H1 (cell line): Measurements from ENCODE around the gene WFIKKN1. TPM values are rescaled to one million over a fixed set of nuclear protein-coding genes. Genes with fewer than 3 reads are reported as not detected.

Source experiments
- CTCF ChIA-PET: fragments of 300-600 bp; sonication (Branson Sonifier 250); formaldehyde crosslinking; loops from one replicate; lab custom pipeline; 2021; ENCODE audit not compliant: partially characterized antibody; lab: Charles Lee
- POLR2A ChIA-PET: fragments of 300-600 bp; sonication (Branson Sonifier 250); formaldehyde crosslinking; loops from one replicate; lab custom pipeline; 2021; ENCODE audit warnings: inconsistent platforms; ENCODE audit not compliant: partially characterized antibody; lab: Charles Lee
- DNase-seq, 2 experiments: peaks; one replicate each; pipeline versions ENCODE4 v3.0.0 to v3.0.0-alpha.2; 2010 to 2022; ENCODE audit warnings: low spot score in 2 of 2, low read depth in 1 of 2, mixed read lengths in 1 of 2
- FAIRE-seq: peaks from 2 replicates; lab custom pipeline; 2011; peaks lifted over from hg19 to GRCh38; lab: Jason Lieb, UNC
- H2AFZ ChIP-seq: 2 replicates; pipeline ENCODE4 v1.8.1; 2012; ENCODE audit warnings: low read length, inconsistent platforms
- H2AK5ac ChIP-seq: 2 replicates; pipeline ENCODE4 v1.6.1; 2013; ENCODE audit warnings: low read depth, low read length
- H2BK120ac ChIP-seq: replicated peaks from 2 replicates; pipeline ENCODE3; 2013; ENCODE audit warnings: low read depth, low read length, inconsistent platforms
- H2BK12ac ChIP-seq: 2 replicates; pipeline ENCODE4 v1.6.1; 2013; ENCODE audit warnings: low read depth, low read length
- H2BK15ac ChIP-seq: 2 replicates; pipeline ENCODE4 v1.6.1; 2013; ENCODE audit warnings: low read length
- H2BK20ac ChIP-seq: 2 replicates; pipeline ENCODE4 v1.6.1; 2013; ENCODE audit warnings: low read length
- H2BK5ac ChIP-seq: 2 replicates; pipeline ENCODE4 v1.6.1; 2013; ENCODE audit warnings: low read depth, low read length
- H3K14ac ChIP-seq: 2 replicates; pipeline ENCODE4 v1.6.1; 2013; ENCODE audit warnings: inconsistent platforms; ENCODE audit not compliant: insufficient read length
- H3K18ac ChIP-seq: 2 replicates; pipeline ENCODE4 v1.6.1; 2013; ENCODE audit warnings: low read length; ENCODE audit errors: extremely low read depth
- H3K23ac ChIP-seq: 2 replicates; pipeline ENCODE4 v1.6.1; 2013; ENCODE audit warnings: inconsistent platforms; ENCODE audit not compliant: insufficient read length
- H3K23me2 ChIP-seq: 2 replicates; pipeline ENCODE4 v1.6.1; 2013; ENCODE audit warnings: low read depth, low read length
- H3K27ac ChIP-seq: 2 replicates; pipeline ENCODE4 v1.6.1; 2011; ENCODE audit warnings: low read depth, low read length, inconsistent platforms
- H3K27me3 ChIP-seq, 4 experiments: replicated peaks in 1 of 4; 1 replicate in 1 of 4; 2 replicates in 3 of 4; pipeline versions ENCODE4 v1.6.1 to v1.8.1; 2011 to 2013; ENCODE audit warnings: low read length in 3 of 4, mild to moderate bottlenecking in 3 of 4, inconsistent platforms in 2 of 4, mixed read lengths in 2 of 4, moderate library complexity in 1 of 4; ENCODE audit not compliant: control insufficient read depth in 3 of 4, insufficient read depth in 3 of 4; ENCODE audit errors: extremely low read depth in 1 of 4
- H3K36me3 ChIP-seq, 4 experiments: 2 replicates each; pipeline versions ENCODE4 v1.6.1 to v1.8.1; 2011 to 2013; ENCODE audit warnings: mild to moderate bottlenecking in 4 of 4, low read length in 3 of 4, moderate library complexity in 2 of 4, control low read depth in 1 of 4, inconsistent platforms in 1 of 4; ENCODE audit not compliant: insufficient read depth in 4 of 4, control insufficient read depth in 2 of 4
- H3K4ac ChIP-seq: replicated peaks from 2 replicates; pipeline ENCODE3; 2013; ENCODE audit warnings: low read length, low read depth, mixed read lengths, inconsistent platforms; ENCODE audit not compliant: insufficient read length
- H3K4me1 ChIP-seq, 4 experiments: replicated peaks in 1 of 4; 1 replicate in 1 of 4; 2 replicates in 3 of 4; pipeline versions ENCODE4 v1.6.1 to v1.8.1; 2011 to 2013; ENCODE audit warnings: low read length in 3 of 4, inconsistent platforms in 2 of 4, mixed read lengths in 1 of 4; ENCODE audit not compliant: insufficient read depth in 4 of 4, control insufficient read depth in 3 of 4
- H3K4me2 ChIP-seq, 2 experiments: 2 replicates each; pipeline versions ENCODE4 v1.6.1 to v1.8.1; 2011 to 2013; ENCODE audit warnings: low read depth in 2 of 2, low read length in 2 of 2, control low read depth in 1 of 2, inconsistent platforms in 1 of 2, mild to moderate bottlenecking in 1 of 2; ENCODE audit not compliant: insufficient read depth in 1 of 2
- H3K4me3 ChIP-seq, 4 experiments: fragments of 200-600, 300-600 bp in 1 of 4; sonication (generic), shearing (Covaris generic), sonication (Bioruptor Twin) in 1 of 4; 2 replicates each; pipeline versions ENCODE4 v1.5.1 to v1.8.1; 2011 to 2016; ENCODE audit warnings: low read length in 4 of 4, low read depth in 3 of 4, control low read depth in 2 of 4, inconsistent platforms in 2 of 4, mild to moderate bottlenecking in 2 of 4, mixed read lengths in 1 of 4, moderate library complexity in 1 of 4; ENCODE audit not compliant: insufficient read depth in 2 of 4; ENCODE audit errors: extremely low read depth in 1 of 4
- H3K56ac ChIP-seq: replicated peaks from 2 replicates; pipeline ENCODE3; 2013; ENCODE audit warnings: low read depth, mild to moderate bottlenecking, mixed read lengths, low read length, inconsistent platforms; ENCODE audit not compliant: insufficient read length
- H3K79me1 ChIP-seq: 2 replicates; pipeline ENCODE4 v1.6.1; 2013; ENCODE audit warnings: low read depth, low read length, control low read depth
- H3K79me2 ChIP-seq, 2 experiments: 2 replicates each; pipeline versions ENCODE4 v1.6.1 to v1.8.1; 2012 to 2013; ENCODE audit warnings: low read length in 2 of 2, mild to moderate bottlenecking in 2 of 2, inconsistent platforms in 1 of 2; ENCODE audit not compliant: insufficient read depth in 2 of 2, control insufficient read depth in 1 of 2
- H3K9ac ChIP-seq, 4 experiments: replicated peaks in 1 of 4; 1 replicate in 1 of 4; 2 replicates in 3 of 4; pipeline versions ENCODE4 v1.6.1 to v1.8.1; 2011 to 2013; ENCODE audit warnings: low read depth in 3 of 4, low read length in 3 of 4, control low read depth in 2 of 4, mild to moderate bottlenecking in 2 of 4, moderate library complexity in 2 of 4, inconsistent platforms in 1 of 4; ENCODE audit errors: extremely low read depth in 1 of 4
- H3K9me3 ChIP-seq, 2 experiments: 2 replicates each; pipeline versions ENCODE4 v1.6.1 to v1.8.1; 2012 to 2013; ENCODE audit warnings: mild to moderate bottlenecking in 2 of 2, moderate library complexity in 2 of 2, control low read depth in 1 of 2, inconsistent platforms in 1 of 2, low read depth in 1 of 2, low read length in 1 of 2, mixed read lengths in 1 of 2; ENCODE audit not compliant: insufficient read depth in 2 of 2
- H4K20me1 ChIP-seq, 2 experiments: replicated peaks in 1 of 2; 2 replicates each; pipeline versions ENCODE3 to v1.8.1; 2011 to 2013; ENCODE audit warnings: inconsistent platforms in 2 of 2, low read length in 2 of 2, mild to moderate bottlenecking in 1 of 2; ENCODE audit not compliant: insufficient read depth in 2 of 2, control insufficient read depth in 1 of 2
- H4K5ac ChIP-seq: 2 replicates; pipeline ENCODE4 v1.6.1; 2013; ENCODE audit warnings: low read length, low read depth, mixed read lengths, inconsistent platforms; ENCODE audit not compliant: insufficient read length
- H4K8ac ChIP-seq: 2 replicates; pipeline ENCODE4 v1.8.0; 2013; ENCODE audit warnings: mild to moderate bottlenecking, moderate library complexity, low read length, inconsistent platforms; ENCODE audit not compliant: insufficient read depth; ENCODE audit errors: extremely low read depth
- H4K91ac ChIP-seq: replicated peaks from 2 replicates; pipeline ENCODE3; 2013; ENCODE audit warnings: low read length, mixed read lengths, inconsistent platforms; ENCODE audit not compliant: insufficient read length
- ATF3 ChIP-seq: IDR thresholded peaks from 2 replicates; pipeline ENCODE4 v1.6.1; 2011; ENCODE audit warnings: low read depth, mild to moderate bottlenecking, low read length; ENCODE audit not compliant: insufficient read depth
- BCL11A ChIP-seq, 2 experiments: IDR thresholded peaks; one replicate each; pipeline ENCODE4 v1.6.1; 2011; ENCODE audit warnings: low read depth in 2 of 2, low read length in 2 of 2, mild to moderate bottlenecking in 2 of 2
- CBX8 ChIP-seq: fragments of 300-800, 300-1000 bp; sonication (generic); IDR thresholded peaks from 2 replicates; pipeline ENCODE4 v1.7.1; 2016; ENCODE audit warnings: low read depth, low read length, borderline replicate concordance
- CHD2 ChIP-seq: IDR thresholded peaks from 2 replicates; pipeline ENCODE4 v1.6.1; 2012; ENCODE audit warnings: low read length, improper control_type of control experiment
- CREB1 ChIP-seq: IDR thresholded peaks from 2 replicates; pipeline ENCODE4 v1.6.1; 2012; ENCODE audit warnings: inconsistent platforms
- EGR1 ChIP-seq: IDR thresholded peaks from 2 replicates; pipeline ENCODE4 v1.6.1; 2011; ENCODE audit warnings: low read depth, low read length, borderline replicate concordance
- EZH2 ChIP-seq: fragments of 200-600 bp; sonication (generic); IDR thresholded peaks from 2 replicates; pipeline ENCODE4 v1.7.1; 2012; ENCODE audit warnings: low read depth, mild to moderate bottlenecking, moderate library complexity, low read length, inconsistent platforms; ENCODE audit not compliant: severe bottlenecking
- GABPA ChIP-seq: IDR thresholded peaks from 2 replicates; pipeline ENCODE4 v1.6.1; 2011; ENCODE audit warnings: mild to moderate bottlenecking, low read length, moderate library complexity, borderline replicate concordance; ENCODE audit not compliant: insufficient read depth
- POLR2A ChIP-seq, 2 experiments: IDR thresholded peaks; 1 replicate in 1 of 2; 2 replicates in 1 of 2; pipeline ENCODE4 v1.6.1; 2011; ENCODE audit warnings: low read depth in 2 of 2, low read length in 2 of 2, mild to moderate bottlenecking in 2 of 2; ENCODE audit errors: control extremely low read depth in 1 of 2
- POLR2AphosphoS5 ChIP-seq: IDR thresholded peaks from 2 replicates; pipeline ENCODE4 v1.6.1; 2011; ENCODE audit warnings: low read depth, low read length
- RAD21 ChIP-seq, 2 experiments: IDR thresholded peaks in 1 of 2; conservative IDR thresholded peaks in 1 of 2; 2 replicates each; pipeline ENCODE4 v1.6.1; 2011; ENCODE audit warnings: low read depth in 2 of 2, low read length in 2 of 2, improper control_type of control experiment in 1 of 2, inconsistent platforms in 1 of 2, mild to moderate bottlenecking in 1 of 2, moderate library complexity in 1 of 2
- RFX5 ChIP-seq: IDR thresholded peaks from 2 replicates; pipeline ENCODE4 v1.6.1; 2011; ENCODE audit warnings: low read depth, low read length, improper control_type of control experiment, borderline replicate concordance
- TAF1 ChIP-seq: IDR thresholded peaks from 2 replicates; pipeline ENCODE4 v1.6.1; 2011; ENCODE audit warnings: mild to moderate bottlenecking, low read depth, low read length
- WGBS, 2 experiments: shearing (Covaris generic) in 1 of 2; methylation state at CpG; one replicate each; pipeline versions ENCODE4 v1.1.6 to v1.1.7; 2013 to 2015; ENCODE audit warnings: low lambda C conversion rate in 2 of 2, mixed read lengths in 2 of 2, inconsistent platforms in 1 of 2, low coverage in 1 of 2, missing lambda C conversion rate in 1 of 2; ENCODE audit not compliant: insufficient replicate concordance in 2 of 2, insufficient coverage in 1 of 2, insufficient read length in 1 of 2; ENCODE audit errors: extremely low coverage in 1 of 2, missing lambda C conversion rate in 1 of 2; 5-methylcytosine and 5-hydroxymethylcytosine counted together
- polyA plus RNA-seq, 7 experiments: library from polyadenylated mRNA; depleted of rRNA in 3 of 7; stranded (reverse) in 5 of 7; unstranded in 2 of 7; fragments of >200 nt in 5 of 7; fragments of 200-250 nt in 2 of 7; gene quantifications; 1 replicate in 5 of 7; 2 replicates in 1 of 7; 4 replicates in 1 of 7; pipeline versions ENCODE4 v1.2.1 to v1.2.3, GENCODE V29; 2011 to 2013; ENCODE audit warnings: missing spikeins in 2 of 7, mixed read lengths in 2 of 7
- total RNA-seq: library from RNA; stranded (reverse); fragmentation: NEBNext Ultra II Directional; extraction: Animal tissue kit (Norgen Biotek cat#: 25700); gene quantifications from 2 replicates; pipeline ENCODE4 v1.2.1, GENCODE V29; 2021

Gene WFIKKN1
- total and polyA plus RNA-seq, 2 of the 8 experiments (the other 6 are each of a cell fraction or from before 2014, with no cell fraction given): 11.4 to 15.8 TPM

- no peak overlapping the region for H4K5ac ChIP-seq
- H3K27ac ChIP-seq: no peak overlapping the region
- H2AK5ac ChIP-seq: no peak overlapping the region
- no peak overlapping the region for H2BK12ac ChIP-seq
- H3K79me1 ChIP-seq: no peaks in the 10 kb centered on the region; the same call in 1 of the 2 replicates
- H3K9me3 ChIP-seq: no peaks in the 10 kb centered on the region
- H3K4ac ChIP-seq: no peak overlapping the region
- no peak overlapping the region for H2BK15ac ChIP-seq
- H2AFZ ChIP-seq: no peak overlapping the region
- no peak for DNase-seq
- peaks cover 0 to 7% of the 10 kb centered on the region in 2 experiments for H4K20me1 ChIP-seq
- no peak overlapping the region for H2BK120ac ChIP-seq
- H3K4me1 ChIP-seq: peaks cover 0 to 8% (median 8%) of the 10 kb centered on the region in 4 experiments; a peak in 6 of 7 replicates
- H3K27me3 ChIP-seq: peaks cover 0 to 5% (median 1%) of the 10 kb centered on the region in 4 experiments; a peak in 2 of 7 replicates
- no peak for FAIRE-seq
- WGBS, 2 experiments: 84% methylated on average over 12 of the region's 22 CpGs; no CpG with 5 or more reads in 1 of the 2 experiments
- peaks cover 0 to 2% of the 10 kb centered on the region in 2 experiments; a peak in 1 of 4 replicates for H3K79me2 ChIP-seq
- H2BK20ac ChIP-seq: no peak overlapping the region
- H3K23ac ChIP-seq: no peak overlapping the region
- H3K4me3 ChIP-seq: no peak overlapping the region
- H3K9ac ChIP-seq: no peak overlapping the region
- no peak overlapping the region for H3K18ac ChIP-seq
- H3K23me2 ChIP-seq: peaks cover 11% of the 10 kb centered on the region
- no peak overlapping the region for H2BK5ac ChIP-seq
- H4K91ac ChIP-seq: no peak overlapping the region
- H3K56ac ChIP-seq: no peak overlapping the region
- peak overlapping the region; percentile 25; the same call in 1 of the 2 replicates for H4K8ac ChIP-seq
- no peak overlapping the region for H3K14ac ChIP-seq
- peaks cover 0 to 2% (median 0%) of the 10 kb centered on the region in 4 experiments; a peak in 1 of 8 replicates for H3K36me3 ChIP-seq
- ChIA-PET CTCF (interaction anchor here (2.0 to 7.9 kb wide), 6 partner anchors 8 to 69 kb away, joined by 6 to 104 read pairs (median 12); partner anchors contain the start of genes RHOT2 and WFIKKN1), POLR2A (interaction anchor here (1.0 to 2.0 kb wide), 5 partner anchors 8 to 29 kb away, joined by 3 to 7 read pairs (median 3); partner anchors contain the start of gene RHBDL1)
- no peak overlapping the region for H3K4me2 ChIP-seq
- TF ChIP-seq CBX8: no peak
- TF ChIP-seq BCL11A (IDR thresholded peaks at IDR 0.05; ENCODE audit: low read depth in 2 of 2, low read length in 2 of 2): no peak
- no peak for TF ChIP-seq CHD2
- no peak for TF ChIP-seq POLR2A (IDR thresholded peaks at IDR 0.05; ENCODE audit: control extremely low read depth in 1 of 2, low read depth in 2 of 2, low read length in 2 of 2)
- TF ChIP-seq GABPA: no peak
- TF ChIP-seq ATF3: no peak
- no peak for TF ChIP-seq RFX5
- TF ChIP-seq TAF1: no peak
- no peak for TF ChIP-seq EGR1
- no peak for TF ChIP-seq RAD21 (IDR thresholded peaks at IDR 0.05 in 1 of 2, conservative IDR thresholded peaks at IDR 0.05 in 1 of 2; ENCODE audit: low read depth in 2 of 2, low read length in 2 of 2)
- TF ChIP-seq CREB1: no peak
- TF ChIP-seq POLR2AphosphoS5: no peak
- TF ChIP-seq EZH2: no peak
Observed at GRCh38 chr16:646679-647172, 15.9 kb downstream of the WFIKKN1 start.
